HepG2 (cell line): ENCODE results near the gene SECTM1. TPM values are rescaled to one million over a fixed set of nuclear protein-coding genes. Genes with fewer than 3 reads are reported as not detected.

Source experiments
- BORCS8-MEF2B ChIP-seq: sonication (generic); formaldehyde crosslinking; IDR thresholded peaks from 2 replicates; pipeline ENCODE4 v1.8.0; 2022; ENCODE audit warnings: mild to moderate bottlenecking, missing genetic modification reagents
- CBX1 ChIP-seq: IDR thresholded peaks from one replicate; pipeline ENCODE4 v1.6.1; 2016; ENCODE audit warnings: antibody characterized with exemption, low read depth
- FOXK2 ChIP-seq: fragments of 450-650 bp; IDR thresholded peaks from 2 replicates; pipeline ENCODE4 v1.6.1; 2016
- SIN3A ChIP-seq: IDR thresholded peaks from 2 replicates; pipeline ENCODE4 v1.6.1; 2011; ENCODE audit warnings: low read depth, mild to moderate bottlenecking, control low read depth, low read length, borderline replicate concordance
- ZBTB7A ChIP-seq: sonication (generic); formaldehyde crosslinking; IDR thresholded peaks from 2 replicates; pipeline ENCODE4 v1.8.0; 2022; ENCODE audit warnings: mild to moderate bottlenecking, missing genetic modification reagents
- ZC3H13 ChIP-seq: sonication (generic); formaldehyde crosslinking; IDR thresholded peaks from 2 replicates; pipeline ENCODE4 v1.8.1; 2023; ENCODE audit warnings: mild to moderate bottlenecking, missing genetic modification reagents, moderate library complexity
- ZFP1 ChIP-seq: IDR thresholded peaks from 2 replicates; pipeline ENCODE4 v1.6.1; 2016
- ZNF546 ChIP-seq: sonication (generic); formaldehyde crosslinking; conservative IDR thresholded peaks from 2 replicates; pipeline ENCODE4 v1.8.1; 2023; ENCODE audit warnings: mild to moderate bottlenecking, missing genetic modification reagents
- ZNF572 ChIP-seq: sonication (generic); formaldehyde crosslinking; IDR thresholded peaks from 2 replicates; pipeline ENCODE4 v1.5.1; 2020; ENCODE audit warnings: mild to moderate bottlenecking, missing genetic modification reagents
- ZNF772 ChIP-seq: sonication (generic); formaldehyde crosslinking; IDR thresholded peaks from 2 replicates; pipeline ENCODE4 v1.5.0; 2020; ENCODE audit warnings: mild to moderate bottlenecking, missing genetic modification reagents
- polyA plus RNA-seq, 8 experiments: library from polyadenylated mRNA; depleted of rRNA in 3 of 8; stranded (reverse) in 7 of 8; unstranded in 1 of 8; fragments of >200 nt; fragmentation: Illumina TruSeq in 4 of 8; extraction: Trizol in 4 of 8; gene quantifications; 2 replicates each; pipeline versions ENCODE4 v1.2.1 to v1.2.3, GENCODE V29; 2011 to 2016; ENCODE audit warnings: low read depth in 4 of 8, missing spikeins in 1 of 8, mixed read lengths in 1 of 8; ENCODE audit not compliant: insufficient read depth in 1 of 8
- total RNA-seq, 5 experiments: library from RNA; depleted of rRNA; stranded (reverse); fragments of >200 nt; fragmentation: Illumina TruSeq; extraction: Trizol; gene quantifications; 2 replicates each; pipeline ENCODE4 v1.2.3, GENCODE V29; 2016; ENCODE audit warnings: low read depth in 1 of 5
- TF ChIP-seq, protein P1 (sequence below): sonication (generic); formaldehyde crosslinking; IDR thresholded peaks from 2 replicates; pipeline ENCODE4 v1.5.0; 2020; ENCODE audit warnings: mild to moderate bottlenecking, missing genetic modification reagents, moderate library complexity
- TF ChIP-seq, protein P2 (sequence below): sonication (generic); formaldehyde crosslinking; IDR thresholded peaks from 2 replicates; pipeline ENCODE4 v1.5.0; 2020; ENCODE audit warnings: missing genetic modification reagents
- TF ChIP-seq, protein P3 (sequence below): IDR thresholded peaks from 2 replicates; pipeline ENCODE4 v1.6.1; 2016; ENCODE audit warnings: low read depth, missing genetic modification reagents, missing compliant biosample characterization
- TF ChIP-seq, protein P4 (sequence below): fragments of 450-650 bp; IDR thresholded peaks from 2 replicates; pipeline ENCODE4 v1.6.1; 2017; ENCODE audit warnings: mild to moderate bottlenecking
- TF ChIP-seq, protein P5 (sequence below): fragments of 450-650 bp; IDR thresholded peaks from 2 replicates; pipeline ENCODE4 v1.6.1; 2017

Gene SECTM1
- total and polyA plus RNA-seq, 2 of the 13 experiments (the other 11 are each of a cell fraction or from before 2014, with no cell fraction given), result 3.5 to 5.3 TPM

DNA sequence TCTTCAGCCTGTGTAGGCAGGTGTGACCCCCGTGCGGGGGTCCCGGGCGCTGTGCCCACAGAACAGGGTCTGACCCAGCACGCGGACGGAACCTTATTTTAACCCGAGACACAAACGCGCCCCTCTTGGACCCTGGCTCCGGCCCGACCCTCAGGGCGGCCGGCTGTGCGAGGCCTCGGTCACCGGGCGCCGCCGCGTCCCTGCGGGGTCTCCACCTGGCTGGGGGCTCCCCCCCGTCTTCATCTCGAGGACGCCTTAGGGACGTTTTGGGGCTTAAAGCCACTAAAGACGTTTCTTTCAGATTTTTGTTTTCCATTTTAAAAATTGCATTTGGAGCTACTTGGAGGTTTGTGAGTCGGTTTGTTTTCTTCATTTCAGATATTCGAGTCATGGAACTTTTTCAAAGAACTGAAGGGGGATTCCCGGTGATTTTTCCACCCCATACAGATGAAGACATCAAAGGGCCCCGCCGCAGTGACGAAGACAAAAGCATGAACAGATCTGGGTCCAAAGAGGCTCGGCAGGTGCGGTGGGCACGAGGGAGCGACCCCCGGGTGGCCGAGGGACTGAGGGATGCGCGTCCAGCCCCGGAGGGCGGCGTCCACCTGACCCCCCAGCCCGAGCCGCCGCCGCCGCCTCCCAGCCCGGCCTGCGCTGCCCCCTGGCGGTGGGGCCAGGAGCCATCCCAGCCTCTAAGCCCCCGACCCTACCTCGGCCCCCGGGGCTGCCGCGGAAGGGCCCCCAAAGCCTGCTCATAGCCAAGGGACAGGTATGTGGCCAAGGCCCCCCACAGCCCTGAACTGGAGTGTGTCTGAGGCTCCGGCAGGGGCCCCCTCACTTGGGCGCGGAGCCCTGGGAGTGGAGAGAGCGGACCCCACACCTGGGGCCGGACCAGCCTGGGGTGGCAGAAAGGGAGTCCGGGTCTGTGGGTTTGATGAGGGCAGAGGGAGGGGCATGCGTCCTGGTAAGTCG, 12.3 kb downstream of the SECTM1 start (continued):
- TF ChIP-seq ZFP1 (CRISPR knock-in tag) (no peak), ZNF572 (CRISPR knock-in tag) (peak; percentile 80; the same call in 1 of the 2 replicates), CBX1 (no peak), SIN3A (no peak), ZBTB7A (CRISPR knock-in tag) (peak; percentile 96), FOXK2 (no peak), BORCS8-MEF2B (CRISPR knock-in tag) (no peak), ZC3H13 (CRISPR knock-in tag) (no peak), ZNF772 (CRISPR knock-in tag) (no peak), ZNF546 (no peak)
- TF ChIP-seq, protein P1, sequence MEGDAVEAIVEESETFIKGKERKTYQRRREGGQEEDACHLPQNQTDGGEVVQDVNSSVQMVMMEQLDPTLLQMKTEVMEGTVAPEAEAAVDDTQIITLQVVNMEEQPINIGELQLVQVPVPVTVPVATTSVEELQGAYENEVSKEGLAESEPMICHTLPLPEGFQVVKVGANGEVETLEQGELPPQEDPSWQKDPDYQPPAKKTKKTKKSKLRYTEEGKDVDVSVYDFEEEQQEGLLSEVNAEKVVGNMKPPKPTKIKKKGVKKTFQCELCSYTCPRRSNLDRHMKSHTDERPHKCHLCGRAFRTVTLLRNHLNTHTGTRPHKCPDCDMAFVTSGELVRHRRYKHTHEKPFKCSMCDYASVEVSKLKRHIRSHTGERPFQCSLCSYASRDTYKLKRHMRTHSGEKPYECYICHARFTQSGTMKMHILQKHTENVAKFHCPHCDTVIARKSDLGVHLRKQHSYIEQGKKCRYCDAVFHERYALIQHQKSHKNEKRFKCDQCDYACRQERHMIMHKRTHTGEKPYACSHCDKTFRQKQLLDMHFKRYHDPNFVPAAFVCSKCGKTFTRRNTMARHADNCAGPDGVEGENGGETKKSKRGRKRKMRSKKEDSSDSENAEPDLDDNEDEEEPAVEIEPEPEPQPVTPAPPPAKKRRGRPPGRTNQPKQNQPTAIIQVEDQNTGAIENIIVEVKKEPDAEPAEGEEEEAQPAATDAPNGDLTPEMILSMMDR (CRISPR knock-in tag), result peak; percentile 92
- TF ChIP-seq, protein P2, sequence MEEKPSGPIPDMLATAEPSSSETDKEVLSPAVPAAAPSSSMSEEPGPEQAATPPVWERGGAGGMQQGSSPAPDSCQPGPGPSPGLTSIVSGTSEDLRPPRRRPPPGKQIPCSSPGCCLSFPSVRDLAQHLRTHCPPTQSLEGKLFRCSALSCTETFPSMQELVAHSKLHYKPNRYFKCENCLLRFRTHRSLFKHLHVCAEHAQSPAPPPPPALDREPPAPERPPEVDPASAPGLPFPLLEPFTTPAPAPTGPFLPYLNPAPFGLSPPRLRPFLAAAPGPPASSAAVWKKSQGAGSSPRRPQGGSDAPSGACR, result 0 out of 2 replicates have a peak, but pooled peaks have one; percentile 17
- TF ChIP-seq, protein P3, sequence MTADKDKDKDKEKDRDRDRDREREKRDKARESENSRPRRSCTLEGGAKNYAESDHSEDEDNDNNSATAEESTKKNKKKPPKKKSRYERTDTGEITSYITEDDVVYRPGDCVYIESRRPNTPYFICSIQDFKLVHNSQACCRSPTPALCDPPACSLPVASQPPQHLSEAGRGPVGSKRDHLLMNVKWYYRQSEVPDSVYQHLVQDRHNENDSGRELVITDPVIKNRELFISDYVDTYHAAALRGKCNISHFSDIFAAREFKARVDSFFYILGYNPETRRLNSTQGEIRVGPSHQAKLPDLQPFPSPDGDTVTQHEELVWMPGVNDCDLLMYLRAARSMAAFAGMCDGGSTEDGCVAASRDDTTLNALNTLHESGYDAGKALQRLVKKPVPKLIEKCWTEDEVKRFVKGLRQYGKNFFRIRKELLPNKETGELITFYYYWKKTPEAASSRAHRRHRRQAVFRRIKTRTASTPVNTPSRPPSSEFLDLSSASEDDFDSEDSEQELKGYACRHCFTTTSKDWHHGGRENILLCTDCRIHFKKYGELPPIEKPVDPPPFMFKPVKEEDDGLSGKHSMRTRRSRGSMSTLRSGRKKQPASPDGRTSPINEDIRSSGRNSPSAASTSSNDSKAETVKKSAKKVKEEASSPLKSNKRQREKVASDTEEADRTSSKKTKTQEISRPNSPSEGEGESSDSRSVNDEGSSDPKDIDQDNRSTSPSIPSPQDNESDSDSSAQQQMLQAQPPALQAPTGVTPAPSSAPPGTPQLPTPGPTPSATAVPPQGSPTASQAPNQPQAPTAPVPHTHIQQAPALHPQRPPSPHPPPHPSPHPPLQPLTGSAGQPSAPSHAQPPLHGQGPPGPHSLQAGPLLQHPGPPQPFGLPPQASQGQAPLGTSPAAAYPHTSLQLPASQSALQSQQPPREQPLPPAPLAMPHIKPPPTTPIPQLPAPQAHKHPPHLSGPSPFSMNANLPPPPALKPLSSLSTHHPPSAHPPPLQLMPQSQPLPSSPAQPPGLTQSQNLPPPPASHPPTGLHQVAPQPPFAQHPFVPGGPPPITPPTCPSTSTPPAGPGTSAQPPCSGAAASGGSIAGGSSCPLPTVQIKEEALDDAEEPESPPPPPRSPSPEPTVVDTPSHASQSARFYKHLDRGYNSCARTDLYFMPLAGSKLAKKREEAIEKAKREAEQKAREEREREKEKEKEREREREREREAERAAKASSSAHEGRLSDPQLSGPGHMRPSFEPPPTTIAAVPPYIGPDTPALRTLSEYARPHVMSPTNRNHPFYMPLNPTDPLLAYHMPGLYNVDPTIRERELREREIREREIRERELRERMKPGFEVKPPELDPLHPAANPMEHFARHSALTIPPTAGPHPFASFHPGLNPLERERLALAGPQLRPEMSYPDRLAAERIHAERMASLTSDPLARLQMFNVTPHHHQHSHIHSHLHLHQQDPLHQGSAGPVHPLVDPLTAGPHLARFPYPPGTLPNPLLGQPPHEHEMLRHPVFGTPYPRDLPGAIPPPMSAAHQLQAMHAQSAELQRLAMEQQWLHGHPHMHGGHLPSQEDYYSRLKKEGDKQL (CRISPR knock-in tag), result no peak
- TF ChIP-seq, protein P4, sequence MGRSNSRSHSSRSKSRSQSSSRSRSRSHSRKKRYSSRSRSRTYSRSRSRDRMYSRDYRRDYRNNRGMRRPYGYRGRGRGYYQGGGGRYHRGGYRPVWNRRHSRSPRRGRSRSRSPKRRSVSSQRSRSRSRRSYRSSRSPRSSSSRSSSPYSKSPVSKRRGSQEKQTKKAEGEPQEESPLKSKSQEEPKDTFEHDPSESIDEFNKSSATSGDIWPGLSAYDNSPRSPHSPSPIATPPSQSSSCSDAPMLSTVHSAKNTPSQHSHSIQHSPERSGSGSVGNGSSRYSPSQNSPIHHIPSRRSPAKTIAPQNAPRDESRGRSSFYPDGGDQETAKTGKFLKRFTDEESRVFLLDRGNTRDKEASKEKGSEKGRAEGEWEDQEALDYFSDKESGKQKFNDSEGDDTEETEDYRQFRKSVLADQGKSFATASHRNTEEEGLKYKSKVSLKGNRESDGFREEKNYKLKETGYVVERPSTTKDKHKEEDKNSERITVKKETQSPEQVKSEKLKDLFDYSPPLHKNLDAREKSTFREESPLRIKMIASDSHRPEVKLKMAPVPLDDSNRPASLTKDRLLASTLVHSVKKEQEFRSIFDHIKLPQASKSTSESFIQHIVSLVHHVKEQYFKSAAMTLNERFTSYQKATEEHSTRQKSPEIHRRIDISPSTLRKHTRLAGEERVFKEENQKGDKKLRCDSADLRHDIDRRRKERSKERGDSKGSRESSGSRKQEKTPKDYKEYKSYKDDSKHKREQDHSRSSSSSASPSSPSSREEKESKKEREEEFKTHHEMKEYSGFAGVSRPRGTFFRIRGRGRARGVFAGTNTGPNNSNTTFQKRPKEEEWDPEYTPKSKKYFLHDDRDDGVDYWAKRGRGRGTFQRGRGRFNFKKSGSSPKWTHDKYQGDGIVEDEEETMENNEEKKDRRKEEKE, result no peak
- TF ChIP-seq, protein P5, sequence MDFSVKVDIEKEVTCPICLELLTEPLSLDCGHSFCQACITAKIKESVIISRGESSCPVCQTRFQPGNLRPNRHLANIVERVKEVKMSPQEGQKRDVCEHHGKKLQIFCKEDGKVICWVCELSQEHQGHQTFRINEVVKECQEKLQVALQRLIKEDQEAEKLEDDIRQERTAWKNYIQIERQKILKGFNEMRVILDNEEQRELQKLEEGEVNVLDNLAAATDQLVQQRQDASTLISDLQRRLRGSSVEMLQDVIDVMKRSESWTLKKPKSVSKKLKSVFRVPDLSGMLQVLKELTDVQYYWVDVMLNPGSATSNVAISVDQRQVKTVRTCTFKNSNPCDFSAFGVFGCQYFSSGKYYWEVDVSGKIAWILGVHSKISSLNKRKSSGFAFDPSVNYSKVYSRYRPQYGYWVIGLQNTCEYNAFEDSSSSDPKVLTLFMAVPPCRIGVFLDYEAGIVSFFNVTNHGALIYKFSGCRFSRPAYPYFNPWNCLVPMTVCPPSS, result no peak
